ENCODE data around the gene C4orf51.

The C4orf51 gene

GRCh38 chr4:145756244-145756643 is 76.3 kb downstream of the C4orf51 start:
- DNase-seq (ENCODE audit: low read depth, low spot score) = no peak

GRCh38 chr4:145757188-145757587 is 77.2 kb downstream of the C4orf51 start:
- no peak for DNase-seq (ENCODE audit: low read depth, low spot score)

GRCh38 chr4:145760176-145760575 is 80.2 kb downstream of the C4orf51 start:
- DNase-seq (ENCODE audit: low read depth, low spot score) = no peak

GRCh38 chr4:145760961-145761929 is 81.3 kb downstream of the C4orf51 start:
- no peak for DNase-seq (ENCODE audit: low read depth, low spot score)

GRCh38 chr4:145762719-145763118 is 82.8 kb downstream of the C4orf51 start:
- no peak for DNase-seq (ENCODE audit: low read depth, low spot score)

- DNase-seq (ENCODE audit: low read depth, low spot score) = no peak
These were observed 83.5 kb downstream of the C4orf51 start for GRCh38 chr4:145763399-145763798.

GRCh38 chr4:145766273-145766672 is 86.3 kb downstream of the C4orf51 start:
- no peak for DNase-seq (ENCODE audit: low read depth, low spot score)

GRCh38 chr4:145769450-145770037 is 89.6 kb downstream of the C4orf51 start:
- no peak for DNase-seq (ENCODE audit: low read depth, low spot score)

- no peak for DNase-seq (ENCODE audit: low read depth, low spot score)
These were observed 90.2 kb downstream of the C4orf51 start for GRCh38 chr4:145770124-145770523.

GRCh38 chr4:145772347-145772746 is 92.4 kb downstream of the C4orf51 start:
- no peak for DNase-seq (ENCODE audit: low read depth, low spot score)

- no peak for DNase-seq (ENCODE audit: low read depth, low spot score)
These were observed 93.8 kb downstream of the C4orf51 start for GRCh38 chr4:145773581-145774234.

GRCh38 chr4:145774473-145774872 is 94.5 kb downstream of the C4orf51 start:
- DNase-seq (ENCODE audit: low read depth, low spot score) = no peak

GRCh38 chr4:145775406-145775805 is 95.5 kb downstream of the C4orf51 start:
- DNase-seq (ENCODE audit: low read depth, low spot score) = no peak

- no peak for DNase-seq (ENCODE audit: low read depth, low spot score)
These were observed 96.3 kb downstream of the C4orf51 start for GRCh38 chr4:145776208-145776607.

GRCh38 chr4:145779319-145779801 is 99.4 kb downstream of the C4orf51 start:
- peak; percentile 64 for DNase-seq (ENCODE audit: low read depth, low spot score)

- no peak for DNase-seq (ENCODE audit: low read depth, low spot score)
These were observed 101.4 kb downstream of the C4orf51 start for GRCh38 chr4:145781351-145781750.
